T-helper 17 cell (primary cell): Measurements from ENCODE around the gene LCAT. TPM values are rescaled to one million over a fixed set of nuclear protein-coding genes. Genes with fewer than 3 reads are reported as not detected.
"Not testable (repeated sequence)": the region's sequence is repeated elsewhere in the genome, so short reads cannot be mapped to it uniquely, and the experiment has no call there.

Source experiments
- ATAC-seq: fragments of 150-1000 bp; cut with Tn5 transposase; 2 replicates; pipeline ENCODE4 v1.10.0; 2021; ENCODE audit warnings: mild to moderate bottlenecking, moderate library complexity
- DNase-seq, 3 donors: peaks; one replicate each; pipeline versions ENCODE4 v3.0.0 to v3.0.0-alpha.2; 2020 to 2021
- H3K9me3 ChIP-seq: one replicate; pipeline ENCODE4 v1.7.0; 2013; ENCODE audit warnings: low read length, mild to moderate bottlenecking; ENCODE audit not compliant: control insufficient read depth, poor library complexity, severe bottlenecking
- H3K27ac Mint-ChIP-seq: one replicate; pipeline ENCODE4 v1.8.0; 2022; ENCODE audit warnings: mild to moderate bottlenecking, moderate library complexity, mixed read lengths
- H3K27me3 Mint-ChIP-seq: one replicate; pipeline ENCODE4 v1.8.0; 2022; ENCODE audit warnings: mixed read lengths
- H3K36me3 Mint-ChIP-seq: one replicate; pipeline ENCODE4 v1.8.0; 2022; ENCODE audit warnings: low read depth, mixed read lengths
- H3K4me1 Mint-ChIP-seq: one replicate; pipeline ENCODE4 v1.8.0; 2022; ENCODE audit warnings: mild to moderate bottlenecking, mixed read lengths
- H3K4me3 Mint-ChIP-seq: one replicate; pipeline ENCODE4 v1.8.0; 2022; ENCODE audit warnings: mild to moderate bottlenecking, moderate library complexity, mixed read lengths
- total RNA-seq, 4 donors: library from RNA in 2 of 4; stranded (reverse) in 2 of 4; gene quantifications; one replicate each; pipeline ENCODE4 v1.2.3 and lab custom pipeline; 2022 to 2026

Gene LCAT
- total RNA-seq, 2 donors from 2014 or later = 4.6 to 5.7 TPM

DNA sequence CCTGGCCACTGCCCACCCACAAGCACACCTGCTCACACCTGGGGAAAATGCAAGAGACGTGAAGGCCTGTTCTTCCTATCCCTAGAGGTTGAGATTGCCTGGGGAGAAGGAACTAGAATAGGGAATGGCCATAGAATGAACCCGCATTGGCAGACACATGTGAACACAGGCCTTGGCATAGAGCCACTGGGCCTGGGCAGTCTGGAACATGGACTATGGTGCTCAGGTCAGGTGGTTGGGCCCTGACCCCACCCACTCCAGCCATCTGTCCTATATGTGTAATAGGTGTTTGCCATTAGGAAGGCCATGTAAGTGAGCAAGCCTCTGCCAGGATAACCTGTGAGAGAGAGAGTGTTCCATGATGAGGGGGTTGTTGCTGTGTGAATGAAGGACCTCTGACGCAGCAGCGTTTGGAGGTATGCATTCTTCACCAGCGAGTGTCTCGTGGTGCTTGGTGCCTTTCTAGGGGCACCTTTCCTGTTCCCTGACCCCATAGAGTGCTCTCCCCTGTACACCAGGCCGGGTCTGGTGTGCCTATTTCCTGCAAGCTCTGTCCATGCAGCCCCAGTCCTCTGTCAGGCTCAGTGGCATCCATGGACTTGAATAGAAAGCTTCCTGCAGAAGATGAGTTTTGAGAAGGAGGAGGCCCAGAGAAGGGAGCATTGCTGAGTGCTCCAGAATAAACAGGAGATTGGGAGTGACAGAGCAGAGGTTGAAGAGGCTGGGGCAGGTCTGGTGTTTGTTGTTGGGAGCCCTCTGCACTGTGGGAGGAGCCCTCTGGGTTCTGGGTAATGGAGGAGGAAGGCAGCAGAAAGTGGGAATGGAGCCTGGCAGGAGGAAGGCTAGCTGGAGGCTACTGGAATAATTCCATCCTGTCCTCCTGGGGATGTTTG is 27.8 kb downstream of the LCAT start:
- Mint-ChIP-seq H3K4me3 (no peak overlapping the region), H3K27ac (peak overlapping the region; percentile 41), H3K36me3 (peaks cover 2% of the 10 kb centered on the region), H3K27me3 (no peaks in the 10 kb centered on the region), H3K4me1 (peaks cover 28% of the 10 kb centered on the region)
- no peak for ATAC-seq
- DNase-seq = no peak
- H3K9me3 ChIP-seq = no peaks in the 10 kb centered on the region

DNA sequence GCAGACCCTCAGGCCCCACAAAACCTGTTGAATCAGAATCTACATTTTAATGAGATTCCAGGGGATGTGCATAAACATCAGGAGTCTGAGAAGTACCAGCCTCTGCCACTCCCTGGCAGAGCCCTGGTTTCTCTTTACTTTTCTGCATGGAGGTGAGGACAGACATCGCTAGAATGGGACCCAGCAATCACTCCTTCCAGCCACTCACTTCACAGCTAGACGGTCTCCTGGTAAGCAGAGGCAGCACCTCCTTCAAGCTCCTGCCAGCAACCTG is 28.5 kb downstream of the LCAT start:
- DNase-seq, H3K36me3 Mint-ChIP-seq, ATAC-seq, H3K27me3 Mint-ChIP-seq, H3K4me3 Mint-ChIP-seq, H3K27ac Mint-ChIP-seq, H3K9me3 ChIP-seq: not testable (repeated sequence)
- peaks cover 27% of the 10 kb centered on the region for H3K4me1 Mint-ChIP-seq

DNA sequence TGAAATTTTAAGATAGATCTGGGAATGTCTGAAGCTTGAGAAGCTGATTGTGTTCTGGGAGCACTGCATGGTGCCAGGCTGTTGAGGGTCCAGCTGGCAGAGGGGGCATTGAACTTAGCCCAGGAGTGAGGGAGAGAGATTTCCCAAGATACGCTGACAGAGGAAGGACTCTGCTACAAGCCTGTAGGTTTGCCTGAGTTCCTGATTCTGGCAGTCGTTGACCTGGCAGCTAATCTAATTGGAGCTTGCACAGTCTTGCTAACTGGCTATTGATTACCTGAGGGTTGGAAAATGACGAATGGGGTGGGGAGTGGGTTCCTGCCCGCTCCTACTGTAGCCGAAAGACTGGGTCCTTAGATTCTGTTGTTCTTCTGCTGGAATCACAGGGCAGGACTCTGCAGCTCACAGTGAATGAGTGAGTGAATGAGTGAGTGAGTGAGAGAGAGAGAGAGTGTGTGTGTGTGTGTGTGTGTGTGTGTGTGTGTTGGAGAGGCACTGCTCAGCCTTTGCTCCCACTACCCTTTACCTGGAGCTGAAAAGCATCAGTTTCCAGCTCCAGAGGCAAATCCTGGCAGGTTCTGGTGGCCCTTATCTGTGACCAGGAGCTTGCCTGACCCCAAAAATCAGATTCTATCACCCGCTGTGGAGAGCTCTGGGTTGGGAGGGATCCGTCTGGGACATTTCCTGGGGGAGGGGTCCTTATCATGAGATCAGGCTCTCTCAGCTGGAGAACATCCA is 29.0 kb downstream of the LCAT start:
- H3K4me3 Mint-ChIP-seq = no peak overlapping the region
- no peaks in the 10 kb centered on the region for H3K27me3 Mint-ChIP-seq
- no peak for DNase-seq
- no peaks in the 10 kb centered on the region for H3K9me3 ChIP-seq
- ATAC-seq = no peak
- peaks cover 2% of the 10 kb centered on the region for H3K36me3 Mint-ChIP-seq
- no peak overlapping the region for H3K27ac Mint-ChIP-seq
- peaks cover 29% of the 10 kb centered on the region for H3K4me1 Mint-ChIP-seq

DNA sequence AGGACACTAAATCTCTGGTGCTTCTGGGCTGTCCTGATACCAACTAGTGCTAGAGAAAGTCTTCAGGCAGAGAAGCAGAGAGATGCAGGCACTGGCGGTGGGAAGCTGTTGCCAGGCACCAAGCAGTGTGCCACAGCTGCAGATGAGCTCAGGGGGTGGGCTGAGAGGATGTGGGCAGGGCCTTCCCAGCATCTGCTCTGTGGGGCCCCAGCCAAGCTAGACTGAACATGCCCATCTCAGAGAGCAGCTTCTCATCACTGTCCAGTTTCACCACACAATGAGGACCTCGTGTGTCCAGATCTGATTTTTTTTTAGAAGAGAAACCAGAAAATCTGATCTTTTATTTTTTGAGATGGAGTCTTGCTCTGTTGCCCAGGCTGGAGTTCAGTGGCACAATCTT is 33.8 kb downstream of the LCAT start:
- ATAC-seq = peak; percentile 45
- H3K4me3 Mint-ChIP-seq = no peak overlapping the region

DNA sequence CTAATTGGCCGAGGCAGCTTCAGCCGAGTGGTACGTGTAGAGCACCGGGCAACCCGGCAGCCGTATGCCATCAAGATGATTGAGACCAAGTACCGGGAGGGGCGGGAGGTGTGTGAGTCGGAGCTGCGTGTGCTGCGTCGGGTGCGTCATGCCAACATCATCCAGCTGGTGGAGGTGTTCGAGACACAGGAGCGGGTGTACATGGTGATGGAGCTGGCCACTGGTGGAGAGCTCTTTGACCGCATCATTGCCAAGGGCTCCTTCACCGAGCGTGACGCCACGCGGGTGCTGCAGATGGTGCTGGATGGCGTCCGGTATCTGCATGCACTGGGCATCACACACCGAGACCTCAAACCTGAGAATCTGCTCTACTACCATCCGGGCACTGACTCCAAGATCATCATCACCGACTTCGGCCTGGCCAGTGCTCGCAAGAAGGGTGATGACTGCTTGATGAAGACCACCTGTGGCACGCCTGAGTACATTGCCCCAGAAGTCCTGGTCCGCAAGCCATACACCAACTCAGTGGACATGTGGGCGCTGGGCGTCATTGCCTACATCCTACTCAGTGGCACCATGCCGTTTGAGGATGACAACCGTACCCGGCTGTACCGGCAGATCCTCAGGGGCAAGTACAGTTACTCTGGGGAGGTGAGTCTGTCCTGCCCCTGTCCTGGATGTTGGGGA is 34.7 kb downstream of the LCAT start:
- ATAC-seq (no peak), DNase-seq (no peak)
- H3K9me3 ChIP-seq = no peaks in the 10 kb centered on the region
- no peaks in the 10 kb centered on the region for H3K27me3 Mint-ChIP-seq
- no peak overlapping the region for H3K4me3 Mint-ChIP-seq
- H3K27ac Mint-ChIP-seq = no peak overlapping the region
- peaks cover 3% of the 10 kb centered on the region for H3K36me3 Mint-ChIP-seq
- peaks cover 16% of the 10 kb centered on the region for H3K4me1 Mint-ChIP-seq

More for the DNA sequence above, 33.8 kb downstream of the LCAT start:
- H3K4me1 Mint-ChIP-seq = peaks cover 18% of the 10 kb centered on the region
- H3K9me3 ChIP-seq = no peaks in the 10 kb centered on the region
- peak overlapping the region; percentile 14 for H3K27ac Mint-ChIP-seq
- H3K36me3 Mint-ChIP-seq = peaks cover 2% of the 10 kb centered on the region
- H3K27me3 Mint-ChIP-seq = no peaks in the 10 kb centered on the region
- no peak for DNase-seq

DNA sequence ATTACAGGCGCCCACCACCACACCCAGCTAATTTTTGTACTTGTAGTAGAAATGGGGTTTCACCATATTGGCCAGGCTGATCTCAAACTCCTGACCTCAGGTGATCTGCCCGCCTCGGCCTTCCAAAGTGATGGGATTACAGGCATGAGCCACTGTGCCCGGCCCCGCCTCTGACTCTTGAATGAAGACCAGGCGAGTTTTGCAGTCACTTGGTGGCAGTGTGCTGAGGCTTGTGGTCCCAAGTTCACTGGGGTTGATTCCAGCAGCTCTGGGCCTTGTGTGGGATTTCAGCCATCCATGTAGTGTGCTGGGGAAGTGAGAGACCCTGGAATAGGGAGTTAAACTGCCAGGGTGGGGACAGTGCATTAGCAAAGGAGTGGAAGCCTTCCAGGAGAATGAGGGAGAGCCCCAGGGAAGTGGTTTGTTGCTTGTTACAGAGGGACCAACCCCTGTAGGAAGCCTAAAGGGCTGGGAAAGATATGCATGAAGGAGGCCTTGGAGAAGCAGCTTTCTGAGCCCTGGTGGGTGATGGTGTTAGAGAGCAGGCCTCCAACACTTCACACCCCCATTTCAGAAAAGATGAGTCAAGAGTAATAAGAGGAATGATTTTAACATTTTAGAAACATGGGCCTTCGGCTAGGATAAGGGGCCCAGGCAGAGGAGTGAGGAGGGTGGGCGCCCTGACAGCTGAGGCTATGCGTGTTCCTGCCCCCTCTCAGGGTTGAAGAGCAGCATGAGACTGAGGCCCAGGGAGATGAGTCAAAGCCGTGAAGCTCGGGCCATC is 36.3 kb downstream of the LCAT start:
- ATAC-seq (no peak), DNase-seq (no peak)
- H3K27ac Mint-ChIP-seq = peak overlapping the region; percentile 74
- H3K36me3 Mint-ChIP-seq = peaks cover 3% of the 10 kb centered on the region
- H3K27me3 Mint-ChIP-seq = no peaks in the 10 kb centered on the region
- no peak overlapping the region for H3K4me3 Mint-ChIP-seq
- H3K9me3 ChIP-seq = no peaks in the 10 kb centered on the region
- peaks cover 18% of the 10 kb centered on the region for H3K4me1 Mint-ChIP-seq

DNA sequence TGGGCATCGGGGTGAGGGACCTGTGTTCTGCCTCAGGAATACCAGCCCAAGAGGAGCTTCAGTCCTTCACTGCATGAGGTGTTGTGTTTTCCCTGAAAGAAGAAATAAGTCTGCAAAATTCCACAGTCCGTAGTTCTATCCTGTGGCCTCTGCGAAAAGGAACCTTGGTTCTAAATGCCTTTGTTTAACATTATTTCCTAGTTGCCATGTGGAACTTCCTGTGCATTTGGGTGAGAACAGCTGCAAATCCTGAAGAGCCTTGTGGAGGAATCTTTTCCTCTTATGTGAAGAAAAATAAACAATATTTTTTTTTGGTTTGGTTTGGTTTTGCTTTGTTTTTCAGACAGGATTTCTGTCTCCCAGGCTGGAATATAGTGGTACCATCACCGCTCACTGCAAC is 41.1 kb downstream of the LCAT start:
- Mint-ChIP-seq H3K4me1 (peaks cover 18% of the 10 kb centered on the region), H3K4me3 (no peak overlapping the region), H3K36me3 (peaks cover 3% of the 10 kb centered on the region), H3K27ac (no peak overlapping the region), H3K27me3 (no peaks in the 10 kb centered on the region)
- H3K9me3 ChIP-seq = no peaks in the 10 kb centered on the region
- ATAC-seq (no peak), DNase-seq (no peak)

DNA sequence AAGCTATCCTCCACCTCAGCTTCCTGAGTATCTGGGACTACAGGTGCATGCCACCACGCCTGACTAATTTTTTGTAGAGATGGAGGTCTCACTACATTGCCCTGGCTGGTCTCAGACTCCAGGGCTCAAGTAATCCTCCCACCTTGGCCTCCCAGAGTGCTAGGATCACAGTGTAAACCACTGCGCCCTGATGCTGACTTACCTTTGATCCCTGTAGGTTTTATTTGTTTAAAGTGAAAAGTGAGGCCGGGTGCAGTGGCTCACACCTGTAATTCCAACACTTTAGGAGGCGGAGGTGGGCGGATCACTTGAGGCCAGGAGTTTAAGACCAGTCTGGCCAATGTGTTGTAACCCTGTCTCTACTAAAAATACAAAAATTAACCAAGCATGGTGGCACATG is 42.2 kb downstream of the LCAT start:
- no peaks in the 10 kb centered on the region for H3K9me3 ChIP-seq
- H3K4me3 Mint-ChIP-seq = no peak overlapping the region
- no peaks in the 10 kb centered on the region for H3K27me3 Mint-ChIP-seq
- no peak for DNase-seq
- no peak for ATAC-seq
- peaks cover 3% of the 10 kb centered on the region for H3K36me3 Mint-ChIP-seq
- peaks cover 23% of the 10 kb centered on the region for H3K4me1 Mint-ChIP-seq
- H3K27ac Mint-ChIP-seq = no peak overlapping the region

DNA sequence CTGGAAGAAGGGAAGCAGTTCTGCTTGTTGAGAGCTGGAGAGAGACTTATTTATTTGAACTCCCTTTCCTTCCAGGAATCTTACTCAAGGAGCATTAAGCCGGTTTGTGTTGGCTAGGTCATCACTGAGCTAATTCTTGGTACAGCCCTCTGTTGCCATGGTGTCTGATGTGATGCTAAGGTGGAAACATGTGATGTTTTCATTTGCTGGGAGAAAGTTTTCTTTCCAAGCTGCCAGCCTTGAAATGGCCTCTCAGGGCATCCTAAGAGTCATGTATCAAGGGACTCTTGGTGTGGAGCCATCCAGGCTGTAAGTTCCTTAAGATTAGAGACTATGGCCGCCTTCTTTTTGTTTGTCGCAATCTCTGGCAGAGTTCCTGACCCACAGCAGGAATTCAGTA is 46.7 kb downstream of the LCAT start:
- DNase-seq (no peak), ATAC-seq (no peak)
- Mint-ChIP-seq H3K27ac (no peak overlapping the region), H3K36me3 (peaks cover 2% of the 10 kb centered on the region), H3K27me3 (no peaks in the 10 kb centered on the region), H3K4me1 (peaks cover 30% of the 10 kb centered on the region), H3K4me3 (no peak overlapping the region)
- H3K9me3 ChIP-seq = no peaks in the 10 kb centered on the region

DNA sequence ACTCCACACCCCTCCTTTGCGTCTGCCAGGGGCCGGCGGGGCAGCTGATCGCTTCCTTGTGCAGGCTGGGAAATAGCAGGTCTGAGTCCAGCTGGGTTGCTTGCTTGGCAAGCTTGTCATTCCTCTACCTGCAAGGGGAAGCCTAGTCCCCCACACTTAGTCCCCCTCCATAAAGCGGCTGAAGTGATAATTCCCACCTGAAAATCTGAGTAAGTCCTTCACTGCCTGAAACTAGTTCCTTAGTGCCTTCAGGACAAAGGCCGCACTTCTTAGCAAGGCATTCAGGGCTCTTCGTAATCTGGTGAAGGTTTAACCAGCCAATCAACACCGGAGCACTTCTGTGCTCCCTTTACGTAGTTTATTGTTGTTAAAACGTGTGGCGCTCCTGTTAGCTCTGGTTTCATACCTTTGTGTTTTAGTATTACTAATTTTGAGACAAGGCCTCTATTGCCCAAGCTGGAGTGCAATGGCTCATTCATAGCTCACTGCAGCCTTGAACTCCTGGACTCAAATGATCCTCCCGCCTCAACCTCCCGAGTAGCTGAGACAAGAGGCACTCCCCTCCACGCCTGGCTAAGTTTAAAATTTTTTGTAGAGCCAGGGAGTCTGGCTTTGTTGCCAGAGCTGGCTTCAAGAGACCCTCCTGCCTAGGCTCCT is 50.0 kb downstream of the LCAT start:
- no peak for ATAC-seq
- H3K36me3 Mint-ChIP-seq = peaks cover 2% of the 10 kb centered on the region
- H3K4me1 Mint-ChIP-seq = peaks cover 22% of the 10 kb centered on the region
- DNase-seq = no peak
- H3K27ac Mint-ChIP-seq = peak overlapping the region; percentile 93
- H3K4me3 Mint-ChIP-seq = peak overlapping the region; percentile 95
- H3K27me3 Mint-ChIP-seq = no peaks in the 10 kb centered on the region
- no peaks in the 10 kb centered on the region for H3K9me3 ChIP-seq

DNA sequence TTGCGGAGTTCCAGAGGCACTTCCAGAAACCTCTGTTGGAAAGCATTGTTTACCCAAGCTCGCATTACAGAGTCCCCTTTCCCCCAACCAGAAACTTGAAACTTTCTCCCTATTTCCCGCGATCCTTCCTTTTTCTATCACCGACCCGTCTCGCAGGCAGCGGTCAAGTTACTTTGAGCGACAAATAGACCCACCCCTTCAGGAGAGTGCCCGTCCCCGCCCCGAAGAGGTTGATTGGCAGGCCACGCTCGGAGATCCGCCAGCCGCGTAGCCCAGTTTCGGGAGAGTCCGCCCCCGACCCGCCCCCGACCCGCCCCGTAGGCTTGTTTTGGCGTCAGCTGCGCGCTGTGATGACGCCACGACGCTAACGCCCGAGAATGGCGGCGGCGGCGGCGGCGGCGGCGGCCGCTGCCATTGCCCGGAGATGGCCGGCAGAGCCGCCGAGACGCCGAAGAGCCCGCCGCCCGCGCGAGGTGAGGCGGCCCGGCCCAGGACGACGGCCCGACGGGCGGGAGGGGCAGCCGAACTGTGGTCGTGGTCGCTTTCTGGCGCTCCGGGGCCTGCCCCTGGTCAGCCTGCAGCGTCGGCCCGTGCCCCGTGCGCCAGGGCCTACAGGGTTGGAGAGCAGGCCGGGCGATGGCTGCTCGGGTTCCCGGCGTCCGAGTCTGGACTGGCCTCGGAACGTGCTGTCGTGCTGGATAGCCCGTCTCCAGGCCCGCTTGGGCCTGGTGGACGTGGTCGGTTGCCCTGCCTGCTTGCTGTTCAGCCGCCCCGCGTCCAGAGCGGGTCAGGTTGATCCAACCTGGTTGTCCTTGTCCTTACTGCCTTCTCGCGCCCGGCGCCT is 50.8 kb downstream of the LCAT start, which contains the start of gene PSKH1:
Gene PSKH1 (plus strand): TSS at position 356 of the 844 bp plus-strand sequence. CDS start 15,496 bp downstream, outside the sequence.
- ATAC-seq = peak; percentile 99
- Mint-ChIP-seq H3K4me1 (peaks cover 22% of the 10 kb centered on the region), H3K36me3 (peaks cover 2% of the 10 kb centered on the region), H3K27me3 (no peaks in the 10 kb centered on the region), H3K27ac (peak within 1 kb of the TSS; percentile 93), H3K4me3 (peak within 1 kb of the TSS; percentile 95)
- DNase-seq = peak; percentile 83 to 92 (median 91)
- no peaks in the 10 kb centered on the region for H3K9me3 ChIP-seq

DNA sequence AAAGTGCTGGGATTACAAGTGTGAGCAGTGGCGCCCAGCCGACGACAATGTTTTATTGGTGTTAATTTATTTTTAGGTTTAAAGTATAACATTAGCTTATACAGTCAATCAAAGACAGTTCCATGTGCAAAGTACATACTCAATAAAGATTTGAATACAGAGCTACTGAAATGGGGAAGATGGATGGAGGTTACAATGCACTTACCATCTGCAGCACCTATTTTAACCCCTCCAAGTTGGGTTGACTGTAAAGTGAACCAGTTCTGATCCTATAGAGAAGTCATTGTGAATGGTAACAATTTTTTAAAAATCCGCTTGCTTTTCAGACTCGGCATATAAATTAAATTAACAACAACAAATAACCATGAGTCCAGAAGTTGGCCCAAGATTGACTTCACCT is 51.5 kb downstream of the LCAT start:
- Mint-ChIP-seq H3K27me3 (no peaks in the 10 kb centered on the region), H3K36me3 (peaks cover 2% of the 10 kb centered on the region), H3K4me1 (peaks cover 20% of the 10 kb centered on the region), H3K4me3 (peak overlapping the region; percentile 95), H3K27ac (peak overlapping the region; percentile 93)
- DNase-seq (no peak), ATAC-seq (no peak)
- H3K9me3 ChIP-seq = no peaks in the 10 kb centered on the region
